HCT116 (cell line): ENCODE data around the gene BBS12. TPM values are rescaled to one million over a fixed set of nuclear protein-coding genes. Genes with fewer than 3 reads are reported as not detected.

ENCODE experiments used
- ATAC-seq: fragments of 200-7000 bp; cut with Tn5 transposase; 2 replicates; pipeline ENCODE4 v1.9.1; 2020; ENCODE audit warnings: mild to moderate bottlenecking, moderate library complexity
- BruUV-seq: library from RNA; stranded (reverse); fragments of 400-500 nt; replicated peaks from 2 replicates; lab custom pipeline; 2021; lab: Mats Ljungman, UMichigan
- CTCF ChIA-PET: fragments of 300-600 bp; sonication (Branson Sonifier 250); formaldehyde crosslinking; loops from one replicate; lab custom pipeline; 2021; ENCODE audit warnings: antibody characterized with exemption; lab: Charles Lee
- POLR2A ChIA-PET: fragments of 300-600, 350-600 bp; sonication (Branson Sonifier 250); formaldehyde crosslinking; loops from one replicate; lab custom pipeline; 2021; ENCODE audit warnings: antibody characterized with exemption; lab: Charles Lee
- RAD21 ChIA-PET, 2 experiments: fragments of 300-600 bp; sonication (Branson Sonifier 250); formaldehyde crosslinking; loops; one replicate each; lab custom pipeline; 2023; ENCODE audit warnings: low total read pairs in 2 of 2; ENCODE audit not compliant: uncharacterized antibody in 2 of 2, unreplicated experiment in 2 of 2, low non-redundant PET in 1 of 2; lab: Charles Lee
- DNase-seq: peaks from one replicate; pipeline ENCODE4 v3.0.0-alpha.2; 2010; ENCODE audit warnings: low read depth, low spot score
- H2AFZ ChIP-seq: fragments of 200-600 bp; shearing (Covaris generic), sonication (generic); 2 replicates; pipeline ENCODE4 v1.6.1; 2017; ENCODE audit warnings: low read depth, mixed run types, mixed read lengths, antibody characterized with exemption, low read length; ENCODE audit not compliant: poor library complexity, severe bottlenecking
- H3K27ac ChIP-seq: 2 replicates; pipeline ENCODE4 v1.5.1; 2012; ENCODE audit warnings: low read depth, low read length
- H3K27me3 ChIP-seq: fragments of 200-600 bp; sonication (generic); 2 replicates; pipeline ENCODE4 v1.6.1; 2016; ENCODE audit warnings: mixed run types, low read length, mixed read lengths; ENCODE audit not compliant: insufficient read depth
- H3K36me3 ChIP-seq, 2 experiments: fragments of 200-500 bp in 1 of 2; fragments of 200-600 bp in 1 of 2; sonication (Bioruptor generic) in 1 of 2; sonication (generic) in 1 of 2; 2 replicates each; pipeline versions ENCODE4 v1.5.1 to v1.6.1; 2014 to 2016; ENCODE audit warnings: low read length in 2 of 2, inconsistent platforms in 1 of 2, mixed read lengths in 1 of 2, mixed run types in 1 of 2; ENCODE audit not compliant: insufficient read depth in 2 of 2, control insufficient read depth in 1 of 2
- H3K4me1 ChIP-seq, 2 experiments: fragments of 200-600 bp in 1 of 2; sonication (generic) in 1 of 2; 2 replicates each; pipeline versions ENCODE4 v1.5.1 to v1.6.1; 2012 to 2017; ENCODE audit warnings: low read length in 2 of 2, inconsistent platforms in 1 of 2, mild to moderate bottlenecking in 1 of 2, mixed read lengths in 1 of 2, mixed run types in 1 of 2, moderate library complexity in 1 of 2; ENCODE audit not compliant: insufficient read depth in 2 of 2, control insufficient read depth in 1 of 2
- H3K4me2 ChIP-seq: fragments of 200-600 bp; sonication (generic); 2 replicates; pipeline ENCODE4 v1.6.1; 2017; ENCODE audit warnings: mixed run types, low read length, mixed read lengths
- H3K4me3 ChIP-seq, 2 experiments: fragments of 200-600 bp in 1 of 2; sonication (generic) in 1 of 2; replicated peaks in 1 of 2; 2 replicates each; pipeline ENCODE4 v1.5.1; 2011 to 2016; ENCODE audit warnings: low read length in 2 of 2, control low read depth in 1 of 2, low read depth in 1 of 2, mild to moderate bottlenecking in 1 of 2, mixed read lengths in 1 of 2, mixed run types in 1 of 2
- H3K79me2 ChIP-seq: fragments of 200-600 bp; sonication (generic); 2 replicates; pipeline ENCODE4 v1.6.1; 2017; ENCODE audit warnings: mild to moderate bottlenecking, mixed run types, low read length, moderate library complexity, mixed read lengths; ENCODE audit not compliant: insufficient read depth
- H3K9ac ChIP-seq: fragments of 200-600 bp; sonication (generic); 2 replicates; pipeline ENCODE4 v1.6.1; 2016; ENCODE audit warnings: low read length, mixed read lengths
- H3K9me2 ChIP-seq: fragments of 200-600 bp; sonication (generic), shearing (Covaris generic); 2 replicates; pipeline ENCODE4 v1.6.1; 2017; ENCODE audit warnings: mixed run types, mild to moderate bottlenecking, moderate library complexity; ENCODE audit not compliant: insufficient read depth
- H3K9me3 ChIP-seq, 2 experiments: fragments of 200-500 bp in 1 of 2; fragments of 200-600 bp in 1 of 2; sonication (Bioruptor generic) in 1 of 2; sonication (generic) in 1 of 2; 2 replicates each; pipeline ENCODE4 v1.6.1; 2014 to 2017; ENCODE audit warnings: low read length in 2 of 2, mixed read lengths in 2 of 2, inconsistent platforms in 1 of 2, low read depth in 1 of 2, mild to moderate bottlenecking in 1 of 2, mixed run types in 1 of 2, moderate library complexity in 1 of 2; ENCODE audit not compliant: control insufficient read depth in 1 of 2, insufficient read depth in 1 of 2
- H4K20me1 ChIP-seq: fragments of 200-600 bp; sonication (generic), shearing (Covaris generic); 2 replicates; pipeline ENCODE4 v1.6.1; 2017; ENCODE audit warnings: mixed run types, mild to moderate bottlenecking, moderate library complexity; ENCODE audit not compliant: insufficient read depth
- CBX3 ChIP-seq: IDR thresholded peaks from 2 replicates; pipeline ENCODE4 v1.6.1; 2012; ENCODE audit warnings: low read depth
- EZH2phosphoT487 ChIP-seq: fragments of 200-600 bp; IDR thresholded peaks from 2 replicates; pipeline ENCODE4 v1.6.1; 2018; ENCODE audit warnings: antibody characterized with exemption, borderline replicate concordance
- POLR2AphosphoS5 ChIP-seq: IDR thresholded peaks from 2 replicates; pipeline ENCODE4 v1.6.1; 2011; ENCODE audit warnings: mild to moderate bottlenecking, low read depth, low read length, moderate library complexity
- REST ChIP-seq: IDR thresholded peaks from 2 replicates; pipeline ENCODE4 v1.6.1; 2012; ENCODE audit warnings: low read depth
- intact Hi-C: fragments of 100-400 bp; cut with micrococcal nuclease; formaldehyde crosslinking; loops from 2 replicates; pipeline ENCODE4 v1.10.0; 2022
- total RNA-seq: library from RNA; stranded (reverse); gene quantifications from one replicate; pipeline ENCODE4 v1.2.1, GENCODE V29; 2021; ENCODE audit not compliant: unreplicated experiment

Gene BBS12
- total RNA-seq, 1 experiment from 2014 or later = 2.1 TPM

DNA sequence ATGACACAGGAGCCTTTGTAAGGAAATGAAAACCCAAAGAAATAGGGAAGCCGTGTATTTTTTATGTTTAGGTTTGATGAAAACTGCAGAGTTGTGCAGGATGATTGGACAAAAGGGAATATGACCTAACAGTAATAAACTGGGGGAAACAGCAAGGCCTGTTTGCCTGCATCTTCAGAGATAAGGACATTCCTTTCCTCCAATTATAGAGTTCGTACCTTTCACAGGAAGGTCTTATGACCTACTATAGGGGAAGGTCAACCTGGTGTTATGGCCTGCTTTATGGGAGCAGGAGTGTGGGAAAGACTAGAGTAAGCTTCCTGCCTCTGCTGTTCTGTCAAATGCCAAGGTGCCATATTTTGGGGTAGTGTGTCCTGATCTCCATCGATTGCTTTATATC is 42.5 kb downstream of the BBS12 start:
- POLR2A ChIA-PET = no interaction called here
- H3K9me2 ChIP-seq = no peaks in the 10 kb centered on the region
- no peak overlapping the region for H3K4me2 ChIP-seq
- H4K20me1 ChIP-seq = no peaks in the 10 kb centered on the region
- H3K27ac ChIP-seq = no peak overlapping the region
- ATAC-seq = no peak
- no peaks in the 10 kb centered on the region for H3K9me3 ChIP-seq
- CTCF ChIA-PET = no interaction called here
- no TSS peak for BruUV-seq
- H3K27me3 ChIP-seq = no peaks in the 10 kb centered on the region
- H2AFZ ChIP-seq = no peak overlapping the region
- H3K9ac ChIP-seq = no peak overlapping the region
- RAD21 ChIA-PET = no interaction called here
- no peak for DNase-seq
- H3K4me1 ChIP-seq = peaks cover 0 to 13% of the 10 kb centered on the region in 2 experiments; a peak in 3 of 4 replicates
- TF ChIP-seq CBX3 (no peak), REST (no peak), EZH2phosphoT487 (no peak), POLR2AphosphoS5 (no peak)
- intact Hi-C loops = no loop called here
- no peak overlapping the region for H3K4me3 ChIP-seq
- H3K79me2 ChIP-seq = no peaks in the 10 kb centered on the region
- H3K36me3 ChIP-seq = no peaks in the 10 kb centered on the region
